Liver (tissue), 9 donors: Measurements from ENCODE around the gene ZBTB12. TPM values are rescaled to one million over a fixed set of nuclear protein-coding genes. Genes with fewer than 3 reads are reported as not detected.

ENCODE experiments used
- DNase-seq: peaks from one replicate; pipeline ENCODE4 v3.0.0-alpha.2; 2017; ENCODE audit warnings: low spot score
- H3K27ac ChIP-seq, 2 donors: one replicate each; pipeline ENCODE4 v1.7.0; 2013; ENCODE audit warnings: inconsistent platforms in 2 of 2, low read length in 2 of 2, control low read depth in 1 of 2, low read depth in 1 of 2, mild to moderate bottlenecking in 1 of 2
- H3K27me3 ChIP-seq, 4 donors: one replicate each; pipeline versions ENCODE4 v1.6.1 to v1.7.0; 2013; ENCODE audit warnings: low read length in 3 of 4, inconsistent platforms in 1 of 4, mild to moderate bottlenecking in 1 of 4, moderate library complexity in 1 of 4; ENCODE audit not compliant: control insufficient read depth in 4 of 4, insufficient read depth in 4 of 4
- H3K36me3 ChIP-seq, 4 donors: one replicate each; pipeline versions ENCODE4 v1.6.1 to v1.7.0; 2013; ENCODE audit warnings: low read length in 3 of 4, mild to moderate bottlenecking in 3 of 4, low read depth in 1 of 4, moderate library complexity in 1 of 4; ENCODE audit not compliant: control insufficient read depth in 4 of 4, insufficient read depth in 3 of 4
- H3K4me1 ChIP-seq, 4 donors: one replicate each; pipeline versions ENCODE4 v1.6.1 to v1.7.0; 2013; ENCODE audit warnings: low read length in 3 of 4, mild to moderate bottlenecking in 3 of 4, moderate library complexity in 1 of 4; ENCODE audit not compliant: control insufficient read depth in 4 of 4, insufficient read depth in 4 of 4
- H3K4me3 ChIP-seq, 3 donors: one replicate each; pipeline versions ENCODE4 v1.6.1 to v1.7.0; 2013; ENCODE audit warnings: low read length in 3 of 3, control low read depth in 1 of 3, low read depth in 1 of 3, mild to moderate bottlenecking in 1 of 3
- H3K9ac ChIP-seq, 2 donors: one replicate each; pipeline ENCODE4 v1.7.0; 2013; ENCODE audit warnings: low read length in 2 of 2, mild to moderate bottlenecking in 2 of 2, moderate library complexity in 2 of 2, control low read depth in 1 of 2, low read depth in 1 of 2
- H3K9me3 ChIP-seq, 4 donors: one replicate each; pipeline versions ENCODE4 v1.6.1 to v1.7.0; 2013; ENCODE audit warnings: low read length in 3 of 4; ENCODE audit not compliant: control insufficient read depth in 4 of 4
- EGR1 ChIP-seq, 2 donors: IDR thresholded peaks; 2 replicates each; pipeline ENCODE4 v1.6.1; 2016 to 2018; ENCODE audit warnings: antibody characterized with exemption in 2 of 2, low read depth in 2 of 2
- FOXA1 ChIP-seq: IDR thresholded peaks from 2 replicates; pipeline ENCODE4 v1.6.1; 2016; ENCODE audit warnings: antibody characterized with exemption
- FOXA2 ChIP-seq: IDR thresholded peaks from 2 replicates; pipeline ENCODE4 v1.6.1; 2016; ENCODE audit warnings: antibody characterized with exemption
- GABPA ChIP-seq, 2 donors: IDR thresholded peaks in 1 of 2; conservative IDR thresholded peaks in 1 of 2; 2 replicates each; pipeline ENCODE4 v1.6.1; 2016; ENCODE audit warnings: antibody characterized with exemption in 2 of 2, mild to moderate bottlenecking in 1 of 2, moderate library complexity in 1 of 2
- HNF4A ChIP-seq, 2 donors: conservative IDR thresholded peaks; 2 replicates each; pipeline ENCODE4 v1.6.1; 2016; ENCODE audit warnings: antibody characterized with exemption in 2 of 2, mild to moderate bottlenecking in 2 of 2
- HNF4G ChIP-seq: IDR thresholded peaks from 2 replicates; pipeline ENCODE4 v1.6.1; 2016; ENCODE audit warnings: antibody characterized with exemption
- JUND ChIP-seq, 2 donors: IDR thresholded peaks; 2 replicates each; pipeline ENCODE4 v1.6.1; 2016; ENCODE audit warnings: antibody characterized with exemption in 2 of 2
- NR2F2 ChIP-seq: IDR thresholded peaks from 2 replicates; pipeline ENCODE4 v1.6.1; 2016; ENCODE audit warnings: antibody characterized with exemption
- RAD21 ChIP-seq, 2 donors: IDR thresholded peaks; 2 replicates each; pipeline ENCODE4 v1.6.1; 2016; ENCODE audit warnings: antibody characterized with exemption in 2 of 2, mild to moderate bottlenecking in 2 of 2
- RXRA ChIP-seq, 2 donors: IDR thresholded peaks; 2 replicates each; pipeline ENCODE4 v1.6.1; 2017 to 2018; ENCODE audit warnings: antibody characterized with exemption in 2 of 2, mild to moderate bottlenecking in 1 of 2
- SP1 ChIP-seq: IDR thresholded peaks from 2 replicates; pipeline ENCODE4 v1.6.1; 2018; ENCODE audit warnings: antibody characterized with exemption, mild to moderate bottlenecking
- TAF1 ChIP-seq: conservative IDR thresholded peaks from 2 replicates; pipeline ENCODE4 v1.6.1; 2016; ENCODE audit warnings: antibody characterized with exemption, mild to moderate bottlenecking
- YY1 ChIP-seq: IDR thresholded peaks from 2 replicates; pipeline ENCODE4 v1.6.1; 2016; ENCODE audit warnings: antibody characterized with exemption, mild to moderate bottlenecking
- WGBS: extraction: QIAGEN DNeasy Blood & Tissue Kit; methylation state at CpG from one replicate; pipeline ENCODE4 v1.1.7; 2013; 5-methylcytosine and 5-hydroxymethylcytosine counted together
- polyA plus RNA-seq, 2 donors: library from polyadenylated mRNA; stranded (reverse) in 1 of 2; unstranded in 1 of 2; fragments of 200-250 nt in 1 of 2; fragments of >200 nt in 1 of 2; fragmentation: Nextera tagmentation in 1 of 2; extraction: Ambion mirVana in 1 of 2; gene quantifications; one replicate each; pipeline versions ENCODE4 v1.2.1 to v1.2.3, GENCODE V29; 2013 to 2015
- total RNA-seq, 2 donors: library from RNA; depleted of rRNA; stranded (reverse); fragments of >200 nt; gene quantifications; one replicate each; pipeline ENCODE4 v1.2.3, GENCODE V29; 2014
- TF ChIP-seq, protein P1 (sequence below): IDR thresholded peaks from 2 replicates; pipeline ENCODE4 v1.6.1; 2016; ENCODE audit warnings: antibody characterized with exemption
- TF ChIP-seq, protein P2 (sequence below): fragments of 150-350 bp; IDR thresholded peaks from 2 replicates; pipeline ENCODE4 v1.5.1; 2017; ENCODE audit warnings: improper control_type of control experiment, low read depth, low read length; ENCODE audit not compliant: missing input control
- TF ChIP-seq, protein P3 (sequence below): IDR thresholded peaks from 2 replicates; pipeline ENCODE4 v1.6.1; 2016; ENCODE audit warnings: antibody characterized with exemption
- TF ChIP-seq, protein P4 (sequence below): IDR thresholded peaks from 2 replicates; pipeline ENCODE4 v1.6.1; 2016; ENCODE audit warnings: antibody characterized with exemption
- TF ChIP-seq, protein P5 (sequence below): IDR thresholded peaks from 2 replicates; pipeline ENCODE4 v1.6.1; 2016; ENCODE audit warnings: antibody characterized with exemption, mild to moderate bottlenecking
- donor health status: healthy.
- donor health status: healthy.
- donor health status: healthy.
- donor health status: healthy.
- donor health status: healthy.

Gene ZBTB12
- total and polyA plus RNA-seq, 4 donors = 0.25 to 2.3 (median 0.83) TPM; not detected in 1

DNA sequence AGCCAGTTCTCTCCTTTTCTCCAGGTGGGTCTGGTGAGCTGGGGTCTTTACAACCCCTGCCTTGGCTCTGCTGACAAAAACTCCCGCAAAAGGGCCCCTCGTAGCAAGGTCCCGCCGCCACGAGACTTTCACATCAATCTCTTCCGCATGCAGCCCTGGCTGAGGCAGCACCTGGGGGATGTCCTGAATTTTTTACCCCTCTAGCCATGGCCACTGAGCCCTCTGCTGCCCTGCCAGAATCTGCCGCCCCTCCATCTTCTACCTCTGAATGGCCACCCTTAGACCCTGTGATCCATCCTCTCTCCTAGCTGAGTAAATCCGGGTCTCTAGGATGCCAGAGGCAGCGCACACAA is 43.2 kb upstream of the ZBTB12 start:
- H3K9ac ChIP-seq = peak overlapping the region in 1 of 2 donors; percentile 12
- 66% methylated on average over 9 of the region's 9 CpGs for WGBS

More for the DNA sequence above, 43.2 kb upstream of the ZBTB12 start:
- H3K4me1 ChIP-seq = peaks cover 7 to 63% (median 35%) of the 10 kb centered on the region in 4 donors
- peaks cover 2 to 52% (median 31%) of the 10 kb centered on the region in 4 donors for H3K36me3 ChIP-seq
- no peak for TF ChIP-seq RAD21 (IDR thresholded peaks at IDR 0.05)
- no peak for TF ChIP-seq NR2F2
- no peak for TF ChIP-seq TAF1
- no peak for TF ChIP-seq GABPA (IDR thresholded peaks at IDR 0.05 in 1 of 2, conservative IDR thresholded peaks at IDR 0.05 in 1 of 2)
- no peak for TF ChIP-seq YY1
- TF ChIP-seq FOXA1 = no peak
- TF ChIP-seq HNF4A (conservative IDR thresholded peaks at IDR 0.05) = no peak
- TF ChIP-seq JUND (IDR thresholded peaks at IDR 0.05) = no peak
- TF ChIP-seq, protein P1, sequence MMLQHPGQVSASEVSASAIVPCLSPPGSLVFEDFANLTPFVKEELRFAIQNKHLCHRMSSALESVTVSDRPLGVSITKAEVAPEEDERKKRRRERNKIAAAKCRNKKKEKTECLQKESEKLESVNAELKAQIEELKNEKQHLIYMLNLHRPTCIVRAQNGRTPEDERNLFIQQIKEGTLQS = no peak
- TF ChIP-seq RXRA (IDR thresholded peaks at IDR 0.05) = no peak
- TF ChIP-seq EGR1 (IDR thresholded peaks at IDR 0.05; ENCODE audit: low read depth in 2 of 2) = no peak
- TF ChIP-seq, protein P2, sequence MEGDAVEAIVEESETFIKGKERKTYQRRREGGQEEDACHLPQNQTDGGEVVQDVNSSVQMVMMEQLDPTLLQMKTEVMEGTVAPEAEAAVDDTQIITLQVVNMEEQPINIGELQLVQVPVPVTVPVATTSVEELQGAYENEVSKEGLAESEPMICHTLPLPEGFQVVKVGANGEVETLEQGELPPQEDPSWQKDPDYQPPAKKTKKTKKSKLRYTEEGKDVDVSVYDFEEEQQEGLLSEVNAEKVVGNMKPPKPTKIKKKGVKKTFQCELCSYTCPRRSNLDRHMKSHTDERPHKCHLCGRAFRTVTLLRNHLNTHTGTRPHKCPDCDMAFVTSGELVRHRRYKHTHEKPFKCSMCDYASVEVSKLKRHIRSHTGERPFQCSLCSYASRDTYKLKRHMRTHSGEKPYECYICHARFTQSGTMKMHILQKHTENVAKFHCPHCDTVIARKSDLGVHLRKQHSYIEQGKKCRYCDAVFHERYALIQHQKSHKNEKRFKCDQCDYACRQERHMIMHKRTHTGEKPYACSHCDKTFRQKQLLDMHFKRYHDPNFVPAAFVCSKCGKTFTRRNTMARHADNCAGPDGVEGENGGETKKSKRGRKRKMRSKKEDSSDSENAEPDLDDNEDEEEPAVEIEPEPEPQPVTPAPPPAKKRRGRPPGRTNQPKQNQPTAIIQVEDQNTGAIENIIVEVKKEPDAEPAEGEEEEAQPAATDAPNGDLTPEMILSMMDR = no peak
- TF ChIP-seq, protein P3, sequence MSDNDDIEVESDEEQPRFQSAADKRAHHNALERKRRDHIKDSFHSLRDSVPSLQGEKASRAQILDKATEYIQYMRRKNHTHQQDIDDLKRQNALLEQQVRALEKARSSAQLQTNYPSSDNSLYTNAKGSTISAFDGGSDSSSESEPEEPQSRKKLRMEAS = no peak
- TF ChIP-seq FOXA2 = no peak
- TF ChIP-seq, protein P4, sequence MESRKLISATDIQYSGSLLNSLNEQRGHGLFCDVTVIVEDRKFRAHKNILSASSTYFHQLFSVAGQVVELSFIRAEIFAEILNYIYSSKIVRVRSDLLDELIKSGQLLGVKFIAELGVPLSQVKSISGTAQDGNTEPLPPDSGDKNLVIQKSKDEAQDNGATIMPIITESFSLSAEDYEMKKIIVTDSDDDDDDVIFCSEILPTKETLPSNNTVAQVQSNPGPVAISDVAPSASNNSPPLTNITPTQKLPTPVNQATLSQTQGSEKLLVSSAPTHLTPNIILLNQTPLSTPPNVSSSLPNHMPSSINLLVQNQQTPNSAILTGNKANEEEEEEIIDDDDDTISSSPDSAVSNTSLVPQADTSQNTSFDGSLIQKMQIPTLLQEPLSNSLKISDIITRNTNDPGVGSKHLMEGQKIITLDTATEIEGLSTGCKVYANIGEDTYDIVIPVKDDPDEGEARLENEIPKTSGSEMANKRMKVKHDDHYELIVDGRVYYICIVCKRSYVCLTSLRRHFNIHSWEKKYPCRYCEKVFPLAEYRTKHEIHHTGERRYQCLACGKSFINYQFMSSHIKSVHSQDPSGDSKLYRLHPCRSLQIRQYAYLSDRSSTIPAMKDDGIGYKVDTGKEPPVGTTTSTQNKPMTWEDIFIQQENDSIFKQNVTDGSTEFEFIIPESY = no peak
- no peak for TF ChIP-seq HNF4G
- no peak for TF ChIP-seq SP1
- TF ChIP-seq, protein P5, sequence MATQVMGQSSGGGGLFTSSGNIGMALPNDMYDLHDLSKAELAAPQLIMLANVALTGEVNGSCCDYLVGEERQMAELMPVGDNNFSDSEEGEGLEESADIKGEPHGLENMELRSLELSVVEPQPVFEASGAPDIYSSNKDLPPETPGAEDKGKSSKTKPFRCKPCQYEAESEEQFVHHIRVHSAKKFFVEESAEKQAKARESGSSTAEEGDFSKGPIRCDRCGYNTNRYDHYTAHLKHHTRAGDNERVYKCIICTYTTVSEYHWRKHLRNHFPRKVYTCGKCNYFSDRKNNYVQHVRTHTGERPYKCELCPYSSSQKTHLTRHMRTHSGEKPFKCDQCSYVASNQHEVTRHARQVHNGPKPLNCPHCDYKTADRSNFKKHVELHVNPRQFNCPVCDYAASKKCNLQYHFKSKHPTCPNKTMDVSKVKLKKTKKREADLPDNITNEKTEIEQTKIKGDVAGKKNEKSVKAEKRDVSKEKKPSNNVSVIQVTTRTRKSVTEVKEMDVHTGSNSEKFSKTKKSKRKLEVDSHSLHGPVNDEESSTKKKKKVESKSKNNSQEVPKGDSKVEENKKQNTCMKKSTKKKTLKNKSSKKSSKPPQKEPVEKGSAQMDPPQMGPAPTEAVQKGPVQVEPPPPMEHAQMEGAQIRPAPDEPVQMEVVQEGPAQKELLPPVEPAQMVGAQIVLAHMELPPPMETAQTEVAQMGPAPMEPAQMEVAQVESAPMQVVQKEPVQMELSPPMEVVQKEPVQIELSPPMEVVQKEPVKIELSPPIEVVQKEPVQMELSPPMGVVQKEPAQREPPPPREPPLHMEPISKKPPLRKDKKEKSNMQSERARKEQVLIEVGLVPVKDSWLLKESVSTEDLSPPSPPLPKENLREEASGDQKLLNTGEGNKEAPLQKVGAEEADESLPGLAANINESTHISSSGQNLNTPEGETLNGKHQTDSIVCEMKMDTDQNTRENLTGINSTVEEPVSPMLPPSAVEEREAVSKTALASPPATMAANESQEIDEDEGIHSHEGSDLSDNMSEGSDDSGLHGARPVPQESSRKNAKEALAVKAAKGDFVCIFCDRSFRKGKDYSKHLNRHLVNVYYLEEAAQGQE = no peak
- no peaks in the 10 kb centered on the region for H3K9me3 ChIP-seq
- H3K27ac ChIP-seq = peak overlapping the region; percentile 78 to 93
- no peak for DNase-seq
- no peak overlapping the region for H3K4me3 ChIP-seq
- no peaks in the 10 kb centered on the region for H3K27me3 ChIP-seq
